ENCODE measurements around the gene ELF5.

The ELF5 gene

GRCh38 chr11:34521265-34521664 lies 7.7 kb upstream of the ELF5 start:
- no peak for DNase-seq

DNA sequence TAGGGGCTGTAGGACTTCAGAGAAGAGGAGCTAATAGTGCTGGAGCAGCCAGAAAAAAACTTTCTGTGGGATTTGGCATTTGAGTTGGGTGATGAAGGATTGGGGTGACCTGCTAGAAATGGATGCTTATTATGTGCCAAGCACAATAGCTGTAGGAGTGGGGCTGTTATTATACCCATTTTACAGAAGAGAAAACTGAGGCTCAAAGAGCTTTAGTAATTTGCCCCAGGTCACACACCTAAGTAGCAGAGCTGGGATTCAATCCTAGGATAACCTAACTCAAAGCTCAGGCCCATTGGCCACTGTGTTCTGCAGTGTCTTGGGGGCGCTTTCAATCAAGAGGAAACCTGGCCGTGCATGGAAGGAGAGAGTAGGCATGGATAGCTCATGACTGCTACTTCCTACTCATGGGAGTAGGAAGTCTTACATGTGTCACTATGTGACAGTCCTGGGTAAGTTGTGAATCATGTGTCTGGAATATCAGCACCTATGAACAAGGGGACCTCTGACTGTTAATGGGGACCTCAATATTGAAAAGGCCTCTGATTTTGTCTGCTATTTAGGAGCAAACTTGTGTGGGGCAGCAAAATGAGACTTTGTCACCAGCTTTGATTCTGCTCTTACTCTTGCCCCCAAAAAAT lies 6.1 kb upstream of the ELF5 start:
- DNase-seq: no peak

GRCh38 chr11:34516247-34517040 lies 2.9 kb upstream of the ELF5 start:
- no peak for DNase-seq

DNA sequence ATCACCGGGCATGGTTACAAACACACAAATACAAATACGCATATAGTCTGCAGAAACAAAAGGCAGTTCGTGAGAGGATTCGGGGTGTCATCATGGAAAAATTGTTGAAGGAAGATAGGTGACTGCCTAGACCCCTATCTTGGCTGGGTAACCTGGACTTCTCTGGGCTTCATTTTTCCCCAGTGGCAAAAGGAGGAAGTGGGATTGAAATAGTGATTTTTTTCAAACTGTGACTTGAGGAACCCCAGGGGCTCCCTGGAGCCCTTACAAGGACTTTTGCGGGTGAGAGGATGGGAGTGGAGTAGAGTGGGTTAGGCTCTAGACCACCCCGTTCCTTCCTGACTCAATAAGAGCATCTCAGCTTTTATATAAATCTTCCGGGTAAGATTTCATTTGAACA lies 1.0 kb upstream of the ELF5 start:
- no peak for DNase-seq

GRCh38 chr11:34512840-34513681 lies 533 bp downstream of the ELF5 start:
- DNase-seq: peak; percentile 42

GRCh38 chr11:34510673-34511072 lies 2.9 kb downstream of the ELF5 start:
- DNase-seq: no peak

DNA sequence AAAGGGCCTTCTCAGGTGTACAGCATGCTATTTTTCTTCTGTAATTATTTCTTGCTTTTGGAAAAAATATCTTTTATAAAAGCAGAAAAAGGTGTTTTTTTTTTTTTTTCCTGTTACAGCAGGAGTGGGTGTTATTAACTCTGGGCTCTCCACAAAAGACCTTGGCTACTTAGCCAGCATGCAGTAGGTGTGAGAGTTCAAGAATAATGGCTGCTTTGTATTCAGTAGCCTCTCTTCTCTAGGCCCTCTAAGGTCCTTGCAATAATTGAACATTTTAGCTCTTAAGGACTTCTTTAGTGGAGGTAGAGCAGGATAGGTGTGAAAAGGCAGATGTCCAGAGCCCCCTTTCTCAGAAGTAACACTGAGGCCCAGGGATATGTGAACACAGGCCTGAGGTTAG lies 3.4 kb downstream of the ELF5 start:
- no peak for DNase-seq

DNA sequence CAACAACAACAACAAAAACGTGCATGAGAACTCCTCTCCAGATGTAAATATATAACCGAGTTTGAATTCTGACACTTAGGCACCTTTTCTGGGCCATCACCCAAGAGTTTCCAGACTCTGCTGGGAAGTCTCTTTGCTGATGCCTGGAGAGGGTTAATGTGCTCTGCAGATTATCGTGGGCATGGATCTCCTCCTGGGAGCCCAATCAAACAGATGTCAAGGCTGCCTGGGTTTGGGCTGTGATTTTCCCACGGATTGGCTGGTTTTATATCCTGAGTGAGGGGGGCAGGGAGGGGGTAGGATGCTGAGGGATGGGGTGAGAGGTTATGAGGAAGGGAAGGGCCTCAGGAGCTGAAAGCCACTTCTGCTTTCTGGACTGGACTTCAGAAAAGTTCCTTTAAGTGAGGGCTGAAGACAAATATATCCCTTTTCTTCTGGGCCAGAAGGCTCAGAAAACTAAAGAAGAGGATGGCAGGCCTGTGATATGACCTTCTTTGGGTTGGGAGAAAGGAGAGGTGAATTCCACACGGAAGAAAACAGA lies 4.2 kb downstream of the ELF5 start:
- no peak for DNase-seq

GRCh38 chr11:34508524-34508923 lies 5.1 kb downstream of the ELF5 start:
- DNase-seq: no peak

- DNase-seq: no peak
Observed at GRCh38 chr11:34507610-34508009, 6.0 kb downstream of the ELF5 start.

- no peak for DNase-seq
Observed at GRCh38 chr11:34507156-34507555, 6.4 kb downstream of the ELF5 start.

- DNase-seq: no peak
Observed at GRCh38 chr11:34505874-34506273, 7.7 kb downstream of the ELF5 start.

DNA sequence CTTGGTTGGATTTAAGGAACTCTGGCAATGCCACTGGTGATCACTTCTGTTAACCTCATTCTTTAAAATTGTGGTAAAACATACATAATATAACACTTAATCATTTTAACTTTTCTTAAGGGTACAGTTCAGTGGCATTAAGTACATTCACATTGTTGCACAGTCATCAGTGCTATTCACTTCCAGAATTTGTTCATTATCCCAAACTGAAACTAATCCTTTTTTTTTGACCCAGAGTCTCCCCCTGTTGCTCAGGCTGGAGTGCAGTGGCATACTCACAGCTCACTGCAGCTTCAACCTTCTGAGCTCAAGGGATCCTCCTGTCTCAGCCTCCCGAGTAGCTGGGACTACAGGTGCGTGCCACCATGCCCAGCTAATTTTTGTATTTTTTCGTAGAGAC lies 10.6 kb downstream of the ELF5 start:
- DNase-seq: no peak

- DNase-seq: no peak
Observed at GRCh38 chr11:34501949-34502348, 11.6 kb downstream of the ELF5 start.

DNA sequence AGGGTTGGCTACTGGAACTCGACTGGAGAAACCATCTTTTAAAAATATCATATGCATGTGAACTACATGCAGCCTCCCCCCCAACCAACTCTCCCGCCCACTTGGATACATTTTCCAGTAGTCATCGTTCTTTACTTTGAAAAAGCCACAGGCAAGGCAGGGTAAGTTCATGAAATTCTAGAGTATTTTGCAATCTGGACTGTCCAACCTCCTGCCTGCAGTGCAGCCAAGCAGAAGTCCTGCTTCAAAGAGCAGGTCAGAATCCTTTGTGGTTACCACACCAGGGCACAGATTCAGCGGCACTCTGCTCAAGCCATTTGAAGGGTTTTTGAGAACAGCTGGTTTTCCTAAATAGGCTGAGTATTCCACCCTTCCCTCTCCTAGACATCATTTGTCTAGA lies 12.1 kb downstream of the ELF5 start:
- no peak for DNase-seq

- no peak for DNase-seq
Observed at GRCh38 chr11:34499719-34500500, 13.7 kb downstream of the ELF5 start.

DNA sequence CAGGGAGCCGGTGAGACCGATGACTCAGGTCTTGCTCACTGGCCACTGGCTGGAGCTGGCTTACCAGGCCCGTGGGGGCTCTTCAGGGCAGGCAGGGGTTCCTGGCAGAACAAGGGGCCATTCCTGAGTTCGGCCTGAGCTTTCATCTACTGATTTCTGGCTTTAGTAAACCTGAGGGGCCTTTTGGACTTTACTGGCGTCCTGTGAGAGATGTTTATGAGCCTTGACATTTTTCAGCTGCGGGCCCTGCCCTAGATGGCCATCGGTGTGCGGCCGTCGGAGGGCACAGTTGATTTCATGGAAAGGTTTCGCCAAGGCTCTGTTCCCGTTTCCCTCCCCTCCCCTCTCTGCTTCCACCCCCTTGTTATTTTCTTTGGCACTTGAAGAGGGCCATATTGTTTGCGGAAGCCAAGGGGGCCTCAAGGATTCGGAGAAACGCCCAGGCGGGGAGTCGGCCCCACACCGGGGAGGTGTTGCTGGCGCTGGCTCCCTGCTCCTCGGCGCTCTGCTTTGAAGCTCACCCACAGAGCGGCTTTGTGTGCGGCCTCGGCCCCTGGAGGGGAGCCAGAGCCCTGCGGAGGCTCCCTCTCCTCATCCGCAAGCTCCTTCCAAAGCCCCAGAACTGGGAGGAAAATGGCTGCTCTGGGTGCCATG lies 17.7 kb downstream of the ELF5 start:
- no peak for DNase-seq

GRCh38 chr11:34495239-34495723 lies 18.3 kb downstream of the ELF5 start:
- no peak for DNase-seq

DNA sequence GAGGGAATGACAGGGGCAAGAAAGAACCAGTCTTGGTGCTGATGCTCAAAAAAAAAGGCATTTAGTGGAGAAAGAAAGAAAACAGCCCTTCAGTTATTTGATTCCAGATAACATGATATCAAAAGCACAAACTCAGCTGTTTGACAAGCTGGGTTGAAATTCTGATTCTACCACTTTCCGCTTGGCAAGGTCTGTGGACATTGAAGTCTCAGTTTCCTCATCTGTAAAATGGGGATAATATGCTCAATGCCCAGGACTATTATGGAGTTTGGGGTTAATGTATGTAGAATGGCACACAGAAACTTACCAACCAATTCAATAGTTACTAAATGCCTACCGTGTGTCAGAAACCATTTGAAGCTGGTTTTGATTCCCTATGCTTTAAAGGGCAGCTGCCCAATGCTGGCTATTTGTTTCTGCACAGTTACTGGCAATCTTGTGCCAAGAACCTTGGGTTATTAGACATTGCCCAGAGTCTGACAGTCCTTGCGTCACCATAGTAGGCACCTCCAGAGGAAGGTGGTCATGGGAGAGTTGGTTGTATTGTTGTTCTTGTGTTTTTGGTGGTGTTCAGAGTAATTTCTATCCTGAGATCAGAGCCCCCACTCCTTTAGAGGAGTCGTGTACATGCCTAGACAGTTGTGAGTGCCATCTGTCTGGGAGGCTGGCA lies 19.5 kb downstream of the ELF5 start:
- DNase-seq: no peak

- DNase-seq: no peak
Observed at GRCh38 chr11:34493468-34493867, 20.1 kb downstream of the ELF5 start.

DNA sequence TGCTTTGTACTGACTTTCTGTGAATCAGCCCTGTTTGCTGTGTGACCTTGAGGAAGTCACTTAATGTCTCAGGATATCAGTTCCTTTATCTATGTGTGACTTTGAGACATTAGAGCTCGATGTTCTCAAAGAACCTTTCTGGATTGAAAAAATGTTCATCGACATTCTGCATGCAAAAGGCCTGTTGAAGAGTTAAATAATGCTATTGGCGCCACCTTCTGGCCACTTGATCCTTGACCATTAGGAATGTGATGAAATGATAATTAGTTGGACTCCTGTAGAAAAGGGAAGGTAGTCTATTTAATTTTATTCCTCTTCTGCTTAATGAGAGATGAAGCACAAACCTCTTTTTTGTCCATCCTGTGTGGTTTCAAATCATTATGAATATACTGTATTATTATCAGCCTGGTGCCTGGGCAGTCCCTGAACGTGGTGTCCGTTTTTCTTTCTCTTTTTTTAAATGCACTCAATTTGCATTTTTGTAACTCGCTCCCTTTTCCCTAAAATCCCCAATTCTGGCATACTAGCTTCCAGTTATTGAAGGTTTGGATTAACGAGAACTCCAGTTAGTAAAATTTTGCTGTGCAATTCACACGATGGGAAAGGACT lies 20.7 kb downstream of the ELF5 start:
- peak; percentile 47 for DNase-seq

All from CD4-positive, alpha-beta T cell treated with Interleukin-12 subunit alpha and Interleukin-12 subunit beta, for 1 hour (primary cell).